T47D (cell line): Measurements from ENCODE around the gene TTC21B.

Experiments
- DNase-seq, 2 experiments: peaks; one replicate each; pipeline versions ENCODE4 v3.0.0 to v3.0.0-alpha.2; 2011 to 2012; ENCODE audit warnings: low read depth in 1 of 2, low spot score in 1 of 2
- JUND ChIP-seq: IDR thresholded peaks from 2 replicates; pipeline ENCODE4 v1.6.1; 2012; ENCODE audit warnings: low read depth
- in situ Hi-C: cut with HindIII; loops from 2 replicates; pipeline ENCODE4 v1.10.0; 2016; ENCODE audit warnings: low sequenced_read_pairs, low pct_unique_long_range_greater_than_20kb

The TTC21B gene

DNA sequence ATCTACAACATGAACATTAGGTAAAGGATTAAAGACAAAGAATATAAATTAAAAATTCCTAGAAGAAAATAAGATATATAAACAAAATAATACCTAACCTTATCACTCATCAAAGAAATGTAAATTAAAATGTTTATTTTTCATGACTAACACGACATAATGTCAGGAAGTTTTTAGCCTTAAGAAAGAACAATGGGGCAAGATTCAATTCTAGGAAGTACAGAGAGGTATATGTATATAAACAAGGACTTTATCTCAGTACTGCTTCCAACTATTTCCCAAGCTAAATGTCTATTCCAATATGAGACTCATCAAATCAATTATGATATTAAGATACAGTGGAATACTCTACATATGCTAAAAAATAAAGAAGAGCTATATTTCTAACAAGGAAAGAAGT is 44.1 kb downstream of the TTC21B start:
- DNase-seq, result no peak
- in situ Hi-C loops, result no loop called here
- no peak for TF ChIP-seq JUND

DNA sequence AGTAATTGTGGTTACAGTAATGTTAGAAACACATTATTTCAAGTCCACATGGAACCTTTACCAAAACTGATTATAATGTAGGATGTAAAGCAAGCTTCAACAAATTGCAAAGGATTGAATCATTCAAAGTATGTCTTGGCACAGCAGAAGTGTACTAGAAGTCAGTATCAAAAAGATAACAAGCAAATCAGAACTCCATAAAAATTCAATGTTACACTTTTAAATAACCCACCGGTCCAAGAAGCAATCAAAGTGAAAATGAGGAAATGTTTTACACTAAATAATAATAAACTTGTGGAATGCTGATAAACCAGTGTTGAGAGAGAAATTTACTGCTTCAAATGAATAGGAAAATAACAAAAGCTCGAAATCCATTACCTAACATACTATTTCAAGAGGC is 47.7 kb downstream of the TTC21B start:
- TF ChIP-seq JUND, result no peak
- DNase-seq, result no peak
- in situ Hi-C loops, result no loop called here

DNA sequence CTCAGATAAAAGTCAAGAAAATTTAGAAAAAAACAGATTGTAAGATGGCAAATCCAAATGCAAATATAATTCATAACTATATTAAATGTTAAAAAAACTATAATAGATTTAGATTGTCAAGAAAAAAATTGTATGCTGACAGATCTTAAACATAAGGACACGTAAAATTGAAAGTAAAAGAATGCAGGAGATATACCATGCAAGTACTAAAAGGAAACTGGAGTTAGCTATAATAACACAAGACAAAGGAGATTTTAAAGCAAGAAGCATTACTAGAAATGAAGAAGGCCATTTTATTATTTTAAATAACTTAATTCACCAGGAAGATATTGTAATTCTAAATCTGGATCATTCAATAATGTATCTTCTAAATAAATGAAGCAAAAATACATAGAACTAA is 48.3 kb downstream of the TTC21B start:
- in situ Hi-C loops, result no loop called here
- no peak for TF ChIP-seq JUND

DNA sequence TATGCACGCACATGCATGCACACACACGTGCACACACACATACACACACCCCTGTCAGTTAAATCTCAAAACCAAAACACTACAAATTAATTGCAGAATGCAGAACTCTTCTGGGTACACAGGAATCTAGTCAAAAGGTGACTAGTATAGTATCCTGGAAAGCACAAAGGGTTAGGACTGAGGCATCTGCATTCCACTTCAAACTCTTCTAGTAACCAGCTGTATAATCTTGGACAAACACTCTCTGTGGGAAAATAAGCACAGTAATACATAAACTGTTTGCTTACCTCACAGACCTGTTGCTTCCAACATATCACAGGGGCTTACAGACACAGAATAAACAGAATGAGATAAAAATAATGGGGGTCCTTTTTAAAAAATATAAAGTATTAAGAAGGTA is 49.1 kb downstream of the TTC21B start:
- DNase-seq, result no peak
- in situ Hi-C loops, result no loop called here
- TF ChIP-seq JUND, result no peak

More for the DNA sequence above, 48.3 kb downstream of the TTC21B start:
- no peak for DNase-seq

DNA sequence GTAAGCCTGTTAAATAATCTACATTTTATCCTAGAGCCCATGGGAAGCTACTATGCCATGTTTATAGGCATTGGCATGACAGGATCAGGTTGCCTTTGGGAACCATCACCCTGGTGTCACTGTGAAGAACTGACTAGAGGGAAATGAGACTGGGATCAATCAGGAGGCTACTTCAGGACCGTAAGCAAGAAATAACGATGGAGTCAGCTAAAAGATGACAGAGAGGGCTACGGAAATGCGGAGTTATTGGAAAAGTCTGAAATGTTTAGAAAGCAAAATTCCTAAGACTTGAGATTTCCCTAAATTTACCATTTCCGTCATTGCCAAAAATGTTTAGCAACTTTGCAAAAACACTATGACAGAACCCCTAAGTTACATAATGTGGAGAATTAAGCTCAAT is 50.2 kb downstream of the TTC21B start:
- DNase-seq, result no peak
- in situ Hi-C loops, result no loop called here
- no peak for TF ChIP-seq JUND

DNA sequence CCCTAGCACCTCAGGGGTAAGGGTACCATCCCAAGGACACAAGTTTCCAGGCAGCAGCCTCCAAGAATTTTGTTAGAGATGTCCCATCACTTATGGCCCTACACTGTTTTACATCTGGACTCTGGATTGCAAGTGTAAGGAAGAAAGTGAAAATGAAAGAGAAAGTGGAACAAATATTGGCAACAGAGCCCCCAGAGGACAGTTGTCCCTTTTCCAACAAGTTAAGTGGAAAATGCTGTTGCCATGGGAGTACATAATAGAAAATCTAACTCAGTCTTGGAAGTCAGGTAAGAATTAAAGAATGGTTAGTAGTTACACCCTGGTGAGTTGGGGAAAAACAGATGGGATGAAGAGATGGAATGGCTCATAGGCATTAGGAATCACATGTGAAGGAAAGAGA is 50.6 kb downstream of the TTC21B start:
- DNase-seq, result peak in 1 of 2 experiments; percentile 1
- in situ Hi-C loops, result no loop called here
- TF ChIP-seq JUND, result no peak

DNA sequence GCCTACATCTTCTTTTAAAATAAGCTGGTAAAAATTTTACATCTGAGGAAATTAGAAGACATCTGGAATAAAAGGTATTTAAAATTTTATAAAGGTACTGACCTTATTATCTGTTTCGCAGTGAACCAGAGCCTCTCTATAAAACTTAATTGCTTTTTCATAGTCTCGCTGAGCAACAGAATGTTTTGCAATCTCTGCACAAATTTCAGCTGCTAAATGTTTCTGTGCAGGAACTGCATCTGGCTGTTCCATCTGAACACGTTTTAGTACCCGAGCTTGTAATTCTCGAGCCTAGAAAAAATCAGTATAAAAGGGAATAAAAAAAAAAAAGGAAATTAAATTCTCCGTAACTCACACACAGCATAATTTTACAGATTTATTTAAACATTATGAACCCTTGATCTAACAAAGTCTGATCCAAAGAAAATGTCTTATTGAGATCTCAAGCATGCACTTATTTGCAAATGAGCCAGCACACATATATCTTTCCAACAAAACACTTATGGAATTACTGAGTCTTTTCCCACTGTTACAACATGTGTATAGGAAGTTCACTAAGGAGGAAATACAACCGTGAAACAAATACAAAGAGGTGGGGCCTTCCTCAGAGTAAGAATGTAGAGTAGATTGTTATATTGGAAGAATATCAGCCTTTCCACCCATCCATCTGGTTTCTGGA is 51.8 kb downstream of the TTC21B start:
- DNase-seq, result no peak
- TF ChIP-seq JUND, result no peak
- in situ Hi-C loops, result no loop called here

DNA sequence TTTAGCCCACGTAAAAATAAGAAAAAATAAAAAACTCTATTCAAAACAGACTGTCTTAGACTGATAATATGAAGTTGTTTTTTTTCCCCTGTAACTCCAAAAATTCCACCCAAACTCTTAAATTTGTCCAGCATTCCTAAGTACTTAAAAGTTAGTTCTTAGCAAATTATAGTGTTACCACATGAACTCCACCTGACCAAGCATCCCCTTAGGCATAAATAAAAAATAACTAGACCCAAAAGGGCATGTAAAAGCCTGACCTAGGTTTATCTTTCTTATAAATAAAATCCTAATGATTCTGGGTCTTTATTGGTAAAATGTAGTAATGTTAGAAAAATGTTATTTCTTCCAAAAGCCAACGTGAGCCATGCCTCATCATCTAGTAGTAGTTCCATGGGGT is 54.3 kb downstream of the TTC21B start:
- in situ Hi-C loops, result no loop called here
- no peak for DNase-seq
- TF ChIP-seq JUND, result no peak

DNA sequence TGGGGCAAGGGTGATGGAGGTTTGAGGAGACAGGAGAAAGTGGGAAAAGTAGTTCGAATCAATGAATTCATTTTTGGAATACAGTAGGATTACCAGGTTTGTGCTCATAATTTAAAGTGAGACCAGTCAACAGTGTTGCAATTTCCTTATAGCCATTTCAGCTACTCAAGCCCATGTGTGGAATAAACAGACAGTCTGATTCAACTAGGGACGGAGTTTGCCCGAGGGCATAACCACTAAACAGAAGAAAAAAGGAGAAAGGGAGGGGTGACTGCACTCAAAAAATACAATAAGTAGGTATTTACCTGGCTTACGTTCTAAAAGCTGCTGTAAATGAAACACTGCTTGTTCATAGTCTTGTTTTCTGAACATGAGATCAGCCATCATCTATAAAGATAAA is 55.2 kb downstream of the TTC21B start:
- TF ChIP-seq JUND, result no peak
- peak in 1 of 2 experiments; percentile 9 for DNase-seq
- in situ Hi-C loops, result no loop called here

DNA sequence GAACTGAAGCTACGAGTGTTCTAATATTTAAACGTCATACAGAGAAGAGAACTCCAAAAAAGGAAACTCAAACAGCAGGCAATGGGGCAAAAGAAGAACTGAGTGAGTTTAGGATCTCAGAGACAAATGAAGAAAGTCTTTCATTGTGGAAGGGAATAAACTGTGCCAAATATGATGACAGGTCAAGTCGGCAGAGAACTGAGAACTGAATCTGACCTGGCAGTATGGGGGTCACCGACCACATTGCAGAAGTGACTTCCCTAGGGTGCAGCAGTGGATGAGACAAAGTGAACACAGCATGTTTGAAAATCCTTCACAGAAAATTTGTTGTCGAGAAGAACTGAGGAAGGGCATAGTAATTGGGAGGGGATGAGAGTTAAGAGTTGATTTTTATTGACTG is 55.9 kb downstream of the TTC21B start:
- in situ Hi-C loops, result no loop called here
- TF ChIP-seq JUND, result no peak
- no peak for DNase-seq

DNA sequence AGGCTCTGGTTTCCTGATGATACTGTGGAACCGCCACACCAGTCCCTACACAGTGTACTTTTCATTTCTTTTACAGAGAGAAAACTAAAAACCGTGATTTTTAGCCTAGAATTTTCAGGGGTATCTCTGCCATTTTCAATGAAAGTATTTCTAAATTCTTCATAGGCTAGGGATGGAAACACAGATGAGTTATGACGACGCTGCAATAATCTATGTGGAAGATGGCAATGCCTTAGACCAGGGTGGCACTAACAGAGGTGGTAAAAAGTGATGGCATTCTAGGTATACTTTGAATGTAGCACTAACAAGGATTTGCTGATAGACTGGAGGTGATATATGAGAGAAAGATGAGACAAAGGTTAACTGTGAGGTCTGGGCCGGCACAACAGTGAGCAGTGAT is 56.5 kb downstream of the TTC21B start:
- DNase-seq, result no peak
- no peak for TF ChIP-seq JUND
- in situ Hi-C loops, result no loop called here

DNA sequence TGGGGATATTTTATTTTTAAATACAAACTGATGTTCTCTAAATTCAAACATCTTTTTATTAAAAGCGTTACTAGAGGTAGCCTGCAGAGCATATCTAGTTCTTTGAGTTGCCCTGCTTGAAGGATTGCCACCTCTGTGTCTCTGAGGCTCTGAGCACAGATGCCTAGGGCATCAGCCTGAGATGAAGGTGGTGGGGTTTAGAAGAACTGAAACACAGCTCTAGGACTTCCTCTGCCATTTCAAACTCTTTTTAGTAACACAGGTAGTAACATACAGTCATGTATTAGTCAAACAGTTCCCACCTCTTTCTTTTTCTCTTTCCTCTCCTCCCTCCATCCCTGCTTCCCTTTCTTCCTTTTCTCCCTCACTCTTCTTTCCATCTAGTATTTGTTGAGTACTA is 57.6 kb downstream of the TTC21B start:
- no peak for TF ChIP-seq JUND
- DNase-seq, result no peak
- in situ Hi-C loops, result no loop called here

DNA sequence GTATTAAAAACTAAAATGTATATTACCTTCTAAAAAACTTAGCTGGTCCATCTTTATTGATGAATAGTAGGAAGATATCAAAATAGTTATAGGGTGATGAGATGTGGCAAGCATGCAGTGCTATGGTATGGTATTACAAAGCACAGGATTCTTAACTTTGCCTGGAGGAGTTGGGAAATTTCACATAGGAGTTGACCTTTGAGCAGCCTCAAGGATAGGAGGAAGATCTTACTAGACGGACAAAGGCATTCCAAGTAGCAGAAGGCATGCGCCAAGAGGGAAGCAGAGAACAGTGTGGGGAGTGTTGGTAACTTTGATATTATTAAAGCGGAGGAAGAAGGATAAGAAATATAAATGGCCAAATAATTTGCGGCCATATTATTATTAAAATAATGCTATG is 60.0 kb downstream of the TTC21B start:
- DNase-seq, result no peak
- TF ChIP-seq JUND, result no peak
- in situ Hi-C loops, result no loop called here

DNA sequence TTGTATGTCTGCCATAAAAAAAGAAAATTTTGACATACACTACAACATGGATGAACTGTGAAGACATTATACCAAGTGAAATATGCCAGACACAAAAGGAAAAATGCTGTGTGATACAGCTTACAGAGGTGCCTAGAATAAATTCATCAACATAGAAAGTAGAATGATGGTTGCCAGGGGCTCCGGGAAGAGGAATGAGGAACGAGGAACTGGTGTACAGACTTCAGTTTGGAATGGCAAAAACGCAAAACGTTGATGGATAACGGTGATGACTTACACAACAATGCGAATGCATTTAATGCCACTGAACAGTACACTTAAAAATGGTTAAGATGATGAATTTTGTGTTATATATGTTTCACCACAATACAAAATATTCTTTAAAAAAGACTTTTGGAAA is 61.0 kb downstream of the TTC21B start:
- TF ChIP-seq JUND, result no peak
- in situ Hi-C loops, result no loop called here
- no peak for DNase-seq
